HEK293 (cell line): ENCODE results near the gene MPC1.

Experiments used
- CTCF ChIA-PET: fragments of 350-600 bp; formaldehyde crosslinking; extraction: SDS; loops from one replicate; lab custom pipeline; 2021; ENCODE audit warnings: antibody characterized with exemption; lab: Yijun Ruan, JAX
- POLR2A ChIA-PET: fragments of 300-600 bp; formaldehyde crosslinking; extraction: SDS; loops from one replicate; lab custom pipeline; 2020; ENCODE audit warnings: antibody characterized with exemption, inconsistent platforms; lab: Yijun Ruan, JAX
- H3K27ac ChIP-seq: fragments of 200-500 bp; sonication (Bioruptor generic); 2 replicates; pipeline ENCODE4 v1.5.1; 2014; ENCODE audit warnings: low read depth, low read length, control low read depth, inconsistent platforms; ENCODE audit errors: extremely low read depth
- H3K36me3 ChIP-seq, 2 experiments: fragments of 200-500 bp in 1 of 2; sonication (Bioruptor generic) in 1 of 2; 1 replicate in 1 of 2; 2 replicates in 1 of 2; pipeline ENCODE4 v1.5.1; 2014 to 2017; ENCODE audit warnings: inconsistent platforms in 2 of 2, low read length in 2 of 2; ENCODE audit not compliant: control insufficient read depth in 2 of 2, insufficient read depth in 1 of 2
- H3K4me1 ChIP-seq: fragments of 200-500 bp; sonication (Bioruptor generic); 2 replicates; pipeline ENCODE4 v1.5.1; 2014; ENCODE audit warnings: mild to moderate bottlenecking, low read length, inconsistent platforms; ENCODE audit not compliant: control insufficient read depth, insufficient read depth
- H3K4me3 ChIP-seq: 2 replicates; pipeline ENCODE4 v1.5.1; 2011; ENCODE audit warnings: low read depth, mild to moderate bottlenecking, control low read depth, low read length, moderate library complexity
- H3K9me3 ChIP-seq: fragments of 200-500 bp; sonication (Bioruptor generic); 2 replicates; pipeline ENCODE4 v1.5.1; 2014; ENCODE audit warnings: low read depth, low read length, inconsistent platforms; ENCODE audit not compliant: control insufficient read depth, insufficient read depth
- MEIS1 ChIP-seq: sonication (generic); formaldehyde crosslinking; IDR thresholded peaks from 2 replicates; pipeline ENCODE4 v1.8.1; 2022; ENCODE audit warnings: missing genetic modification reagents, mild to moderate bottlenecking, borderline replicate concordance
- SALL2 ChIP-seq: fragments of 450-650 bp; formaldehyde crosslinking; IDR thresholded peaks from 2 replicates; pipeline ENCODE4 v1.5.0; 2017; ENCODE audit warnings: missing biosample characterization, mild to moderate bottlenecking, missing genetic modification characterization, borderline replicate concordance
- SETDB1 ChIP-seq: IDR thresholded peaks from one replicate; pipeline ENCODE4 v1.6.1; 2017; ENCODE audit warnings: mild to moderate bottlenecking, low read length, moderate library complexity, mixed read lengths; ENCODE audit not compliant: insufficient read length
- YY2 ChIP-seq: fragments of 450-650 bp; formaldehyde crosslinking; IDR thresholded peaks from 2 replicates; pipeline ENCODE4 v1.5.1; 2016; ENCODE audit warnings: missing biosample characterization, missing genetic modification characterization
- ZFHX2 ChIP-seq: fragments of 450-650 bp; formaldehyde crosslinking; conservative IDR thresholded peaks from 2 replicates; pipeline ENCODE4 v1.5.1; 2016; ENCODE audit warnings: missing biosample characterization, missing genetic modification characterization
- ZNF16 ChIP-seq: fragments of 450-650 bp; formaldehyde crosslinking; IDR thresholded peaks from 2 replicates; pipeline ENCODE4 v1.5.1; 2016; ENCODE audit warnings: low read depth, missing biosample characterization, missing genetic modification characterization
- ZNF324 ChIP-seq: fragments of 450-650 bp; formaldehyde crosslinking; IDR thresholded peaks from 2 replicates; pipeline ENCODE4 v1.5.1; 2016; ENCODE audit warnings: missing biosample characterization, missing genetic modification characterization
- ZNF37A ChIP-seq: fragments of 450-650 bp; IDR thresholded peaks from 2 replicates; pipeline ENCODE4 v1.5.1; 2018; ENCODE audit warnings: missing biosample characterization, missing genetic modification characterization
- ZNF423 ChIP-seq: fragments of 450-650 bp; formaldehyde crosslinking; IDR thresholded peaks from 2 replicates; pipeline ENCODE4 v1.5.1; 2016; ENCODE audit warnings: missing biosample characterization, missing genetic modification characterization
- ZNF426 ChIP-seq: fragments of 450-650 bp; formaldehyde crosslinking; IDR thresholded peaks from 2 replicates; pipeline ENCODE4 v1.5.1; 2017; ENCODE audit warnings: missing biosample characterization, missing genetic modification characterization, mild to moderate bottlenecking, inconsistent platforms, moderate library complexity
- ZNF623 ChIP-seq: fragments of 450-650 bp; formaldehyde crosslinking; IDR thresholded peaks from 2 replicates; pipeline ENCODE4 v1.5.1; 2016; ENCODE audit warnings: missing biosample characterization, missing genetic modification characterization
- ZNF707 ChIP-seq: fragments of 450-650 bp; formaldehyde crosslinking; IDR thresholded peaks from 2 replicates; pipeline ENCODE4 v1.5.1; 2016; ENCODE audit warnings: missing biosample characterization, missing genetic modification characterization
- ZNF830 ChIP-seq: fragments of 450-650 bp; IDR thresholded peaks from 2 replicates; pipeline ENCODE4 v1.5.0; 2018; ENCODE audit warnings: missing biosample characterization, missing genetic modification characterization, low read depth, mild to moderate bottlenecking, moderate library complexity
- TF ChIP-seq, protein P1 (sequence below): fragments of 450-650 bp; formaldehyde crosslinking; optimal IDR thresholded peaks from 2 replicates; pipeline ENCODE3; 2016; ENCODE audit warnings: missing biosample characterization, mild to moderate bottlenecking, missing genetic modification characterization
- TF ChIP-seq, protein P2 (sequence below): fragments of 450-650 bp; formaldehyde crosslinking; IDR thresholded peaks from 2 replicates; pipeline ENCODE4 v1.5.1; 2016; ENCODE audit warnings: missing biosample characterization, missing genetic modification characterization
- TF ChIP-seq, protein P3 (sequence below): fragments of 450-650 bp; formaldehyde crosslinking; IDR thresholded peaks from 2 replicates; pipeline ENCODE4 v1.5.1; 2017; ENCODE audit warnings: missing biosample characterization, missing genetic modification characterization
- TF ChIP-seq, protein P4 (sequence below): fragments of 450-650 bp; formaldehyde crosslinking; IDR thresholded peaks from 2 replicates; pipeline ENCODE4 v1.5.1; 2016; ENCODE audit warnings: missing biosample characterization, missing genetic modification characterization
- TF ChIP-seq, protein P5 (sequence below): fragments of 450-650 bp; IDR thresholded peaks from 2 replicates; pipeline ENCODE4 v1.5.1; 2018; ENCODE audit warnings: missing biosample characterization, missing genetic modification characterization
- TF ChIP-seq, protein P6 (sequence below): fragments of 450-650 bp; formaldehyde crosslinking; IDR thresholded peaks from 2 replicates; pipeline ENCODE4 v1.5.1; 2016; ENCODE audit warnings: missing biosample characterization, missing genetic modification characterization

The MPC1 gene

DNA sequence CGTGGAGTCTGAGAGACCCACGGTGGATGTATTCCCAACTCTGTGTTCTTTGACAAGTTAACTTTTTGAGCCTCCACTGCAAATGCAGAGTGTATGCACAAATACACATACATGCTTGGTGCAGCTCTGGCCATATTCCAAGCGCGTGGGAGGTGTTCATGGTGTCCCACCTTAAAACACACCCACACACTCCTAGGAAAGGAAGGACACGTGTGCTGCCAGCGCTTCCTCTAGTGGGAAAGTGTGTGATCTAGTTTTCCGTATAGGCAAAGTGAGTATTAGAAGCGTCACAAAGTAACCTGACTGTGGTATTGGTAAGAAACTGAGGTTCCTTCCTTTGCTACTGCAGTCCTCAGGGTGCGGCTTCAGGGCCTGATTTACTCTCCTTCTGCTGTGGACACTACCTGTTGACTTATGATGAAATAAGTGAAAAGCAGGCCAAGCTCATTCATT lies 36.0 kb upstream of the MPC1 start:
- Histone ChIP-seq H3K27ac (no peak overlapping the region), H3K4me3 (no peak overlapping the region), H3K4me1 (no peaks in the 10 kb centered on the region), H3K9me3 (no peaks in the 10 kb centered on the region), H3K36me3 (peaks cover 0 to 11% of the 10 kb centered on the region in 2 experiments; a peak in 2 of 3 replicates)
- ChIA-PET POLR2A (no interaction called here), CTCF (no interaction called here)
- TF ChIP-seq ZFHX2 (tag by site-specific recombination) (peak; percentile 55; the same call in 1 of the 2 replicates), ZNF16 (tag by site-specific recombination) (no peak)

DNA sequence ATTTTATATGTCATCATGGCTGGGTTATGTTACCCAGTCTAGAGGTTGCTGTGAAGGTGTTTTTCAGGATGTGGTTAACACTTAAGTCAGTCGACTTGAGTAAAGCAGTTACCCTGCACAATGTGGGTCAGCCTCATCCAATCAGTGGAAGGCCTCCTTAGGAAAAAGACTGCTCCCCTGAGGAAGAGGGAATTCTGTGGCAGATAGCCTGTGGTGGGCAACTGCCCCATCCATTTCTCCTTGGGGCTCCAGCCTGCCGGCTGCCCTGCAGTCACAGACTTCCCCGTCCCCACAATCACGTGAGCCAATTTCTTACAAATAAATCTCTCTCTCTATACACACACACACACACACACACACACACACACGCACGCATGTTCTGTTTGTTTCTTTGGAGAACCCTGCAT lies 34.5 kb upstream of the MPC1 start:
- TF ChIP-seq ZNF623 (tag by site-specific recombination) (no peak), ZNF37A (tag by site-specific recombination) (no peak), ZFHX2 (tag by site-specific recombination) (no peak), YY2 (no peak), SETDB1 (no peak), MEIS1 (CRISPR knock-in tag) (no peak), ZNF830 (tag by site-specific recombination) (no peak), ZNF324 (tag by site-specific recombination) (no peak), ZNF423 (tag by site-specific recombination) (no peak), SALL2 (no peak)
- TF ChIP-seq, protein P1, sequence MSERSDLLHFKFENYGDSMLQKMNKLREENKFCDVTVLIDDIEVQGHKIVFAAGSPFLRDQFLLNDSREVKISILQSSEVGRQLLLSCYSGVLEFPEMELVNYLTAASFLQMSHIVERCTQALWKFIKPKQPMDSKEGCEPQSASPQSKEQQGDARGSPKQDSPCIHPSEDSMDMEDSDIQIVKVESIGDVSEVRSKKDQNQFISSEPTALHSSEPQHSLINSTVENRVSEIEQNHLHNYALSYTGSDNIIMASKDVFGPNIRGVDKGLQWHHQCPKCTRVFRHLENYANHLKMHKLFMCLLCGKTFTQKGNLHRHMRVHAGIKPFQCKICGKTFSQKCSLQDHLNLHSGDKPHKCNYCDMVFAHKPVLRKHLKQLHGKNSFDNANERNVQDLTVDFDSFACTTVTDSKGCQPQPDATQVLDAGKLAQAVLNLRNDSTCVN = no peak
- TF ChIP-seq, protein P2, sequence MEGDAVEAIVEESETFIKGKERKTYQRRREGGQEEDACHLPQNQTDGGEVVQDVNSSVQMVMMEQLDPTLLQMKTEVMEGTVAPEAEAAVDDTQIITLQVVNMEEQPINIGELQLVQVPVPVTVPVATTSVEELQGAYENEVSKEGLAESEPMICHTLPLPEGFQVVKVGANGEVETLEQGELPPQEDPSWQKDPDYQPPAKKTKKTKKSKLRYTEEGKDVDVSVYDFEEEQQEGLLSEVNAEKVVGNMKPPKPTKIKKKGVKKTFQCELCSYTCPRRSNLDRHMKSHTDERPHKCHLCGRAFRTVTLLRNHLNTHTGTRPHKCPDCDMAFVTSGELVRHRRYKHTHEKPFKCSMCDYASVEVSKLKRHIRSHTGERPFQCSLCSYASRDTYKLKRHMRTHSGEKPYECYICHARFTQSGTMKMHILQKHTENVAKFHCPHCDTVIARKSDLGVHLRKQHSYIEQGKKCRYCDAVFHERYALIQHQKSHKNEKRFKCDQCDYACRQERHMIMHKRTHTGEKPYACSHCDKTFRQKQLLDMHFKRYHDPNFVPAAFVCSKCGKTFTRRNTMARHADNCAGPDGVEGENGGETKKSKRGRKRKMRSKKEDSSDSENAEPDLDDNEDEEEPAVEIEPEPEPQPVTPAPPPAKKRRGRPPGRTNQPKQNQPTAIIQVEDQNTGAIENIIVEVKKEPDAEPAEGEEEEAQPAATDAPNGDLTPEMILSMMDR (tag by site-specific recombination) = no peak
- TF ChIP-seq, protein P3, sequence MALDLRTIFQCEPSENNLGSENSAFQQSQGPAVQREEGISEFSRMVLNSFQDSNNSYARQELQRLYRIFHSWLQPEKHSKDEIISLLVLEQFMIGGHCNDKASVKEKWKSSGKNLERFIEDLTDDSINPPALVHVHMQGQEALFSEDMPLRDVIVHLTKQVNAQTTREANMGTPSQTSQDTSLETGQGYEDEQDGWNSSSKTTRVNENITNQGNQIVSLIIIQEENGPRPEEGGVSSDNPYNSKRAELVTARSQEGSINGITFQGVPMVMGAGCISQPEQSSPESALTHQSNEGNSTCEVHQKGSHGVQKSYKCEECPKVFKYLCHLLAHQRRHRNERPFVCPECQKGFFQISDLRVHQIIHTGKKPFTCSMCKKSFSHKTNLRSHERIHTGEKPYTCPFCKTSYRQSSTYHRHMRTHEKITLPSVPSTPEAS (tag by site-specific recombination) = no peak
- TF ChIP-seq, protein P4, sequence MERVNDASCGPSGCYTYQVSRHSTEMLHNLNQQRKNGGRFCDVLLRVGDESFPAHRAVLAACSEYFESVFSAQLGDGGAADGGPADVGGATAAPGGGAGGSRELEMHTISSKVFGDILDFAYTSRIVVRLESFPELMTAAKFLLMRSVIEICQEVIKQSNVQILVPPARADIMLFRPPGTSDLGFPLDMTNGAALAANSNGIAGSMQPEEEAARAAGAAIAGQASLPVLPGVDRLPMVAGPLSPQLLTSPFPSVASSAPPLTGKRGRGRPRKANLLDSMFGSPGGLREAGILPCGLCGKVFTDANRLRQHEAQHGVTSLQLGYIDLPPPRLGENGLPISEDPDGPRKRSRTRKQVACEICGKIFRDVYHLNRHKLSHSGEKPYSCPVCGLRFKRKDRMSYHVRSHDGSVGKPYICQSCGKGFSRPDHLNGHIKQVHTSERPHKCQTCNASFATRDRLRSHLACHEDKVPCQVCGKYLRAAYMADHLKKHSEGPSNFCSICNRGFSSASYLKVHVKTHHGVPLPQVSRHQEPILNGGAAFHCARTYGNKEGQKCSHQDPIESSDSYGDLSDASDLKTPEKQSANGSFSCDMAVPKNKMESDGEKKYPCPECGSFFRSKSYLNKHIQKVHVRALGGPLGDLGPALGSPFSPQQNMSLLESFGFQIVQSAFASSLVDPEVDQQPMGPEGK (tag by site-specific recombination) = no peak
- peaks cover 0 to 9% of the 10 kb centered on the region in 2 experiments; a peak in 2 of 3 replicates for H3K36me3 ChIP-seq
- H3K4me1 ChIP-seq = no peaks in the 10 kb centered on the region
- H3K9me3 ChIP-seq = no peaks in the 10 kb centered on the region
- CTCF ChIA-PET = interaction anchor here (0.7 to 0.8 kb wide), 2 partner anchors 13 kb away, joined by 3 to 4 read pairs; no protein-coding TSS in a partner anchor
- POLR2A ChIA-PET = no interaction called here
- no peak overlapping the region for H3K4me3 ChIP-seq
- H3K27ac ChIP-seq = no peak overlapping the region

DNA sequence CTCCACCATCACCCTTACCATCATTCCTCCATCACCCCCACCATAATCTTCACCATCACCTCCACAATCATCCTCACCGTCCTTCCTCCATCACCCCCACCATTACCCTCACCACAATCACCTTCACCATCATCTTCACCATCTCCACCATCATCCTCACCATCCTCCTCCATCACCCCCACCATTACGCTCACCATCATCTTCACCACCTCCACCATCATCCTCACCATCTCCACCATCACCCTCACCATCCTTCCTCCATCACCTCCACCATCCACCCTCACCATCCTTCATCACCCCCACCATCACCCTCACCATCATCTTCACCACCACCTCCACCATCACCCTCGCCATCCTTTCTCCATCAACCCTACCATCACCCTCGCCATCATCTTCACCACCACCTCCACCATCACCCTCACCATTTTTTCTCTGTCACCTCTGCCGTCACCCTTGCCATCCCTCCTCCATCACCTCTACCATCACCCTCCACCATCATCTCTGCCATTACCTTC lies 33.1 kb upstream of the MPC1 start:
- H3K4me3 ChIP-seq = no peak overlapping the region
- ChIA-PET CTCF (interaction anchor here (0.6 to 1.0 kb wide), 2 partner anchors 15 to 16 kb away, joined by 3 to 5 read pairs; no protein-coding TSS in a partner anchor), POLR2A (no interaction called here)
- no peaks in the 10 kb centered on the region for H3K9me3 ChIP-seq
- H3K36me3 ChIP-seq = peaks cover 0 to 9% of the 10 kb centered on the region in 2 experiments; a peak in 2 of 3 replicates
- no peak overlapping the region for H3K27ac ChIP-seq
- H3K4me1 ChIP-seq = no peaks in the 10 kb centered on the region
- TF ChIP-seq, protein P3 (tag by site-specific recombination) = no peak
- no peak for TF ChIP-seq ZNF426 (tag by site-specific recombination)
- TF ChIP-seq, protein P5, sequence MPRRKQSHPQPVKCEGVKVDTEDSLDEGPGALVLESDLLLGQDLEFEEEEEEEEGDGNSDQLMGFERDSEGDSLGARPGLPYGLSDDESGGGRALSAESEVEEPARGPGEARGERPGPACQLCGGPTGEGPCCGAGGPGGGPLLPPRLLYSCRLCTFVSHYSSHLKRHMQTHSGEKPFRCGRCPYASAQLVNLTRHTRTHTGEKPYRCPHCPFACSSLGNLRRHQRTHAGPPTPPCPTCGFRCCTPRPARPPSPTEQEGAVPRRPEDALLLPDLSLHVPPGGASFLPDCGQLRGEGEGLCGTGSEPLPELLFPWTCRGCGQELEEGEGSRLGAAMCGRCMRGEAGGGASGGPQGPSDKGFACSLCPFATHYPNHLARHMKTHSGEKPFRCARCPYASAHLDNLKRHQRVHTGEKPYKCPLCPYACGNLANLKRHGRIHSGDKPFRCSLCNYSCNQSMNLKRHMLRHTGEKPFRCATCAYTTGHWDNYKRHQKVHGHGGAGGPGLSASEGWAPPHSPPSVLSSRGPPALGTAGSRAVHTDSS (tag by site-specific recombination) = peak; percentile 93
- TF ChIP-seq ZNF707 (tag by site-specific recombination) = no peak
- TF ChIP-seq, protein P6, sequence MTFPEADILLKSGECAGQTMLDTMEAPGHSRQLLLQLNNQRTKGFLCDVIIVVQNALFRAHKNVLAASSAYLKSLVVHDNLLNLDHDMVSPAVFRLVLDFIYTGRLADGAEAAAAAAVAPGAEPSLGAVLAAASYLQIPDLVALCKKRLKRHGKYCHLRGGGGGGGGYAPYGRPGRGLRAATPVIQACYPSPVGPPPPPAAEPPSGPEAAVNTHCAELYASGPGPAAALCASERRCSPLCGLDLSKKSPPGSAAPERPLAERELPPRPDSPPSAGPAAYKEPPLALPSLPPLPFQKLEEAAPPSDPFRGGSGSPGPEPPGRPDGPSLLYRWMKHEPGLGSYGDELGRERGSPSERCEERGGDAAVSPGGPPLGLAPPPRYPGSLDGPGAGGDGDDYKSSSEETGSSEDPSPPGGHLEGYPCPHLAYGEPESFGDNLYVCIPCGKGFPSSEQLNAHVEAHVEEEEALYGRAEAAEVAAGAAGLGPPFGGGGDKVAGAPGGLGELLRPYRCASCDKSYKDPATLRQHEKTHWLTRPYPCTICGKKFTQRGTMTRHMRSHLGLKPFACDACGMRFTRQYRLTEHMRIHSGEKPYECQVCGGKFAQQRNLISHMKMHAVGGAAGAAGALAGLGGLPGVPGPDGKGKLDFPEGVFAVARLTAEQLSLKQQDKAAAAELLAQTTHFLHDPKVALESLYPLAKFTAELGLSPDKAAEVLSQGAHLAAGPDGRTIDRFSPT (tag by site-specific recombination) = no peak
